HG03045 (cell line): Measurements from ENCODE around the gene GARRE1.
"Not testable (repeated sequence)": the region's sequence is repeated elsewhere in the genome, so short reads cannot be mapped to it uniquely, and the experiment has no call there.

Experiments
- ATAC-seq: cut with Tn5 transposase; IDR thresholded peaks from one replicate; pipeline ENCODE4 v1.9.1; 2021; ENCODE audit warnings: mild to moderate bottlenecking, moderate library complexity; ENCODE audit not compliant: unreplicated experiment

Gene GARRE1

DNA sequence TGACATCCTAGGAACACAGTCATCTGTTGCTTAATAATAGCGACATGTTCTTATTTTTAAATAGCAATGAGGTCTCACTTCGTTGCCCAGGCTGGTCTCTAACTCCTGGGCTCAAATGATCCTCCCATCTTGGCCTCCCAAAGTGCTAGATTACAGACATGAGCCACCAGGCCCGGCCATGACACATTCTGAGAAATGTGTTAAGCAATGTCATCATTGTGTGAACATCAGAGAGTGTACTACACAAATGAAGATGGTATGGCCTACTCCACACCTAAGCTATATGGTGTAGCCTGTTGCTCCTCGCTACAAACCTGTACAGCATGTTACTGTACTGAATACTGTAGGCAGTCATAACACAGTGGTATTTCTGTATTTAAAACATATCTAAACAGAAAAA, 24.6 kb upstream of the GARRE1 start:
- ATAC-seq: no peak

DNA sequence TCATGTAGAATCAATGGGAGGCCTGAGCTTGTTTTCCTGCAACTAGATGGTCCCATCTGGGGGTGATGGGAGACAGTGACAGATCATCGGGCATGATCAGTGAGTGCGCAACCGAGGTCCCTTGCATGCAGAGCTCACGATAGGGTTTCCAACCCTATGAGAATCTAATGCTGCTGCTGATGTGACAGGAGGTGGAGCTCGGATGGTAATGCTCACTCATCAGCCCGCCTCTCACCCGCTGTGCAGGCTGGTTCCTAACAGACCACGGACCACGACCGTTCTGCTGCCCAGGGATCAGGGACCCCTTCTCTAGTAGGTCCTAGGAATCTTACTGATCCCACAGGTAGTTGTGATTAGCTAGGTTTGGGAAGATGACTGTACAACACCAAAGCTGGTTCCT, 23.5 kb upstream of the GARRE1 start:
- ATAC-seq: no peak

GRCh38 chr19:34231439-34231838, 22.9 kb upstream of the GARRE1 start:
- no peak for ATAC-seq

- ATAC-seq: no peak
These were observed 21.5 kb upstream of the GARRE1 start for GRCh38 chr19:34232566-34233481.

- no peak for ATAC-seq
These were observed 18.9 kb upstream of the GARRE1 start for GRCh38 chr19:34235425-34235940.

DNA sequence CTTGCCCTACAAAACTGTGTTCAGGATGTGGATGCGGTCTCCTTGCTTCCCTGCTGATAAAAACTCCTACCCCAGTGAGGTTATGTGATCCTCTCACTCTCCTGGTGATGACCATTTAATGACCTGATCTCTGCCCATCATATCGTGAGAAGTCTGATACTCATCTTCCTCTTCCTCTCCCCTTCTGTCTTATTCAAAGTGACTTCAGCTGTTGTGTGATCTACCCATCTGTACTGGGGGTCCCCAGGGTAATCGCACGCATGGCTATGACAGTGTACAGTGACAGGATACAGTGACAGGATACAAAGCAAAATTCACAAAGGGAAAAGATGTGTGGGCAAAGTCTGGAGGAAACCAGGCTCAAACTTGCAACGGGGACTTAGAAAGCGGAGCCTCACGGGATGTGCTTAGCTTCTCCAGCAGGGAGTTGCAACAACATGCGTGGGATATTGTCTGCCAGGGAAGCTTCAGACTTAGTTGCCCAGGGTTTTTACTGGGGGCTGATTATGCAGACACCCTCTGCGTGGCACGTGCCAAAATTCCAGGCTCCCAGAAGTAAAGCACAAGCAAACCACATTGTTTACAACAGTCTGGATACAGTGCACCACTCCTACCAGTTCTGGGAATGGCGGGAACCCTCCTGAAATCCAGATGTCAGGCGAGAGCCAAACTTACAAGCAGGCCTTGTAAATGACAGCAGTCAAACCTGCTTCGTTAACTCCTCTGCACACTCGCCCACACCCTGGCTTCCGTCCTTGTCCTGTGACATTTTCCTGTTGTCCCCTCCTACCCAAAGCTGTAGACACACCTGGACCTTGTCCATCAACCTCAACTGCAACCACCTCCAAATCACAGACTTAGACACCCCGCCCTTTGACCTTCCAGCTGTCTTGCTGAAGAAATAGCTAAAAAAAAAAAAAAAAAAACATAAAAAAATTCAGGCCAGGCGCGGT, 18.0 kb upstream of the GARRE1 start:
- ATAC-seq: no peak

- no peak for ATAC-seq
These were observed 17.1 kb upstream of the GARRE1 start for GRCh38 chr19:34237283-34237682.

GRCh38 chr19:34237939-34238338, 16.4 kb upstream of the GARRE1 start:
- ATAC-seq: no peak

DNA sequence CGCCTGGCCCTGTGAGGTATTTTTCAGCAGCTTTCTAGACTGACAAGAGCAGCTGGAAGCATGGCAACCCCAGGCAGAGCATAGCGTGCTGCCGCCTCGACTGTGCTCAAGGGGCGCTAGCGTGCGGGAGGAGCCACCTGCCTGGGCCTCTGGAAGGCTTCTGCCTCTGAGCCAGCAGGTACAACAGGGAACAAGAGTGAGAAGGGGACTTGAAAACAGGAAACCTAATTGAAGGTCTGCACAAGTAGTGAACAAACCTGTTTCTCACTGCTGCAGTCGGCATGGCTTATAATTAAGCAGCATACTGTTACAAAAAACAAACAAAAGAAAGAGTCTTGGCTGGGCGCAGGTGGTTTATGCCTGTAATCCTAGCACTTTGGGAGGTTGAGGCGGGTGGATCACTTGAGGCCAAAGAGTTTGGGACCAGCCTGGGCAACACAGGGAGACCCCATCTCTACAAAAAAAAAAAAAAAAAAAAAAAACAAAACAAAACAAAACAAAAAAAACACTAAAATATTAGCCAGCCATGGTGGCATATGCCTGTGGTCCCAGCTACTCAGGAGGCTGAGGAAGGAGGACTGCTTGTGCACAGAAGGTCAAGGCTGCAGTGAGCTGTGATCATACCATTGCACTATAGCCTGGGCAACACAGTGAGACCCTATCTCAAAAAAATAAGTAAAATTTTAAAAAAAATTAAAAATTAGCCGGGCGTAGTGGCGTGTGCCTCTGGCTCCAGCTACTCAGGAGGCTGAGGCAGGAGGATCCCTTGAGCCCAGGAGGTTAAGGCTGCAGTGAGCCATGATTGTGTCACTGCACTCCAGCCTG, 12.6 kb upstream of the GARRE1 start:
- ATAC-seq: no peak

DNA sequence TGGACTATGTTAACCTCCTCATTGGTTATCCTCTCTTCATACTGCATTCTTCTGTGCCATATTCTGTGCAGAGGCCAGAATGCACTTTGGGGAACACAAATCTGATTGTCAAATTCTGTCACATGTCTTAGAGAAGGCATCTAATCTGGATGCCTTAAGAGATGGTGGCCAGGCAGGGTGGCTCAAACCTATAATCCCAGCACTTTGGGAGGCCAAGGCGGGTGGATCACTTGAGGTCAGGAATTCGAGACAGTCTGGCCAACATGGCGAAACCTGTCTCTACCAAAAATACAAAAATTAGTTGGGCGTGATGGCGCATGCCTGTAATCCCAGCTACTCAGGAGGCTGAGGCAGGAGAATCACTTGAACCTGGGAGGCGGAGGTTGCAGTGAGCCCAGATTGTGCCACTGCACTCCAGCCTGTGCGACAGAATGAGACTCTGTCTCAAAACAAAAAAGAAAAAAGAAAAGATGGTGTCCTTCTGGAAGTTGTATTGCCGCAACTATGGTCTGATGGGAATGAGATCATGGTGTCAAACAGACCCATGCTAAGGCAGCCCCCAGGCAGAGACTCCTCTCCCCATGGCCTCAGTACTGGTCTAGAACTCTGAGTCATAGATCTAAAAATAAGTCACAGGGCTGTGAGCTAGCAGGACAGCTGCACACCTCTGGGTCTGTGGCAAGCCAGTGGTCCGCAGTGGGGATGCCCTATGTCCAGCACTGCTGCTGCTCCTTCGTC, 11.0 kb upstream of the GARRE1 start:
- ATAC-seq: not testable (repeated sequence)

DNA sequence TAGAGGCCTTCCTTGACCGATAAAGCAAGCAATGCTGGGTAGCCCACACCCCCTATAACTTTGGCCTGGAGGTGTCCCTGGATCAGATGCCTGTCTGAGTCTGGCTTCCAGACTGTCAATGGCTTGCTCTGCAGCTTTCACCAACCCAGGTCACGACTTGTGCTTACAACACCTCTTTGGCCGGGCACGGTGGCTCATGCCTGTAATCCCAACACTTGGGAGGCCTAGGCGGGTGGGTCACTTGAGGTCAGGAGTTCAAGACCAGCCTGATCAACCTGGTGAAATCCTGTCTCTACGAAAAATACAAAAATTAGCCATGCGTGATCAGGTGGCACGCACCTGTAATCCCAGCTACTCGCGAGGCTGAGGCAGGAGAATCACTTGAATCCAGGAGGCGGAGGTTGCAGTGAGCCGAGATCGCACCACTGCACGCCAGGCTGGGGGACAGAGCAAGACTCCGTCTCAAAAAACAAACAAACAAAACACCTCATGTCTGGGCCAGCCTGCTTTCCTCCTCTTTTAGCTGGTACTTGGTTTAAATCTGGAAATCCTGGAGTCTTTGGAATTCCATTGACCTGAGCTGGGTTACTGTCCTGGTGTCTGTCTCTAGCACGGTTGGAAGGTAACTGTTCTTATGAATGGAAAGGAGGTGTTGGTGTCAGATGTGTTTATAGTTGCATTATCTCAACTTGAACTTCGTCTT, 10.3 kb upstream of the GARRE1 start:
- ATAC-seq: no peak

GRCh38 chr19:34244611-34245299, 9.6 kb upstream of the GARRE1 start:
- no peak for ATAC-seq

DNA sequence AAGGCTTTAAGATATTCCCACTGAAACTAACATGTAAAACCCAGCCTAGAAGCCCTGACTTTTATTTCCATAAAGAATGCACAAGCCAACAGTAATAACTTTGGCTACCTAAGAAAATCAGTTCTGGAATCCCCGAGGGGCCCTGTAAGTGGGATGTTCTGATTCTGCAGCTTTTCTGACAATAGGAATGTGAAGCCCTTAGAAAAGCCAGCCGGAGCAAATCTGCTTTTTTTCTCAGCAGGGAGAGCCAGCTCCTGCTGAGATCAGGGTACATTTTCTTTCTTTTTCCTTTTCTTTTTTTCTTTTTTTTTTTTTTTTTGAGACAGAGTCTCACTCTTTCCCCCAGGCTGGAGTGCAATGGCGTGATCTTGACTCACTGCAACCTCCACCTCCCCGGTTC, 8.0 kb upstream of the GARRE1 start:
- no peak for ATAC-seq

DNA sequence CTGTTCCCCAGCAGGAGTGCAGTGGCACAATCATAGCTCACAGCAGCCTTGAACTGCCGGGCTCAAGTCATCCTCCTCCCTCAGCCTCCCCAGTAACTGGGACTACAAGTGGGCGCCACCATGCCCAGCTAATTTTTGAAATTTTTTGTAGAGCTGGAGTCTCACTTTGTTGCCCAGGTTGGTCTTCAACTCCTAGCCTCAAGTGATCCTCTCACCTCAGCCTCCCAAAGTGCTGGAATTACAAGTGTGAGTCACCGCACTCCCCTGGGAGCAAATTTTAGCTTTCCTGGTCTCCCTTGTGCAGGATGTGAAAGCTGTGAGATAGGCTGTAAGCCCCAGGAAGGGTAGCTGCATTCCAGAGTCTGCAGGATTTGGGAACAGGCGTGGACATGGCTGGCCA, 5.4 kb upstream of the GARRE1 start:
- no peak for ATAC-seq

GRCh38 chr19:34253167-34253566, 1.2 kb upstream of the GARRE1 start:
- not testable (repeated sequence) for ATAC-seq

GRCh38 chr19:34253681-34254045, 691 bp upstream of the GARRE1 start:
- ATAC-seq: not testable (repeated sequence)

DNA sequence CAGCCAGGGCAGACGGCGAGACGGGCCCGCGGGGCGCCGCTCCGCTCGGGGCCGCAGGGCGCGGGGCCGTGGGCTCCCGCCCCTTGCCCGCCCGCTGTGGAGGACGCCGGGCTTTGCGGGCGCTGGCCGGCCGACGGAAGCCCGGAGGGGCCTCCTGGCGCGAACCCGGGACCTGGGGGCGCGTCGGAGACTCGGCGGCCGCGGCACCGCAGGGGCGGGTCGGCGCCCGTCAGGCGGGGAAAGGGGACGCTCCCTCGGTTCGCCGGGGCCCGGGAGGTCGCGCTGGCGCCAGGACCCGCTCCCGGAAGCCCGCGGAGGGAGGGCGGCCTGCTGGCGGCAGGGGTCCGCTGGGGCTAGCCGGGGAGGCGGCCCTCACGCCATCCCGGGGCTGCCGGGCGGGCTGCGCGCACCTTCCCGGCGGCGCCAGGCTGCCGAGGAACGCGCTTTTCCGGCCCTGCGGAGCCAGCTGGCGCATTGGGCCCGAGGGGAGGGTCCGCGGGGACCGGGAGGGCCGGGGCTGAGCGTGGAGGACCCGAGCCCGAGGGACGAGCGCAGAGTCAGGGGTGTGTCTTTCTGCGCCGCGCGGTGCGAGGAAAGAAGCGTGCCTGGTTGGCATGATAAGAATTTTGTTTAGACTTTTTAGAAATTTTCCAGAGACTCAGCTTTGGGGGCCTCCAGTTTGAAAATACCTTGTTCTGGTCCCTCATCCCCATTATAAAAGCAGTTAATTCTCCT, 511 bp downstream of the GARRE1 start:
- peak; percentile 55 for ATAC-seq

- ATAC-seq: no peak
These were observed 1.2 kb downstream of the GARRE1 start for GRCh38 chr19:34255546-34255945.
